HG02970 (cell line): Measurements from ENCODE around the gene PPIP5K1.
"Not testable (repeated sequence)": the region's sequence is repeated elsewhere in the genome, so short reads cannot be mapped to it uniquely, and the experiment has no call there.

ENCODE experiments used
- ATAC-seq: cut with Tn5 transposase; IDR thresholded peaks from one replicate; pipeline ENCODE4 v1.9.1; 2021; ENCODE audit warnings: mild to moderate bottlenecking, moderate library complexity, moderate number of reproducible peaks; ENCODE audit not compliant: unreplicated experiment, low FRiP score

PPIP5K1 gene

DNA sequence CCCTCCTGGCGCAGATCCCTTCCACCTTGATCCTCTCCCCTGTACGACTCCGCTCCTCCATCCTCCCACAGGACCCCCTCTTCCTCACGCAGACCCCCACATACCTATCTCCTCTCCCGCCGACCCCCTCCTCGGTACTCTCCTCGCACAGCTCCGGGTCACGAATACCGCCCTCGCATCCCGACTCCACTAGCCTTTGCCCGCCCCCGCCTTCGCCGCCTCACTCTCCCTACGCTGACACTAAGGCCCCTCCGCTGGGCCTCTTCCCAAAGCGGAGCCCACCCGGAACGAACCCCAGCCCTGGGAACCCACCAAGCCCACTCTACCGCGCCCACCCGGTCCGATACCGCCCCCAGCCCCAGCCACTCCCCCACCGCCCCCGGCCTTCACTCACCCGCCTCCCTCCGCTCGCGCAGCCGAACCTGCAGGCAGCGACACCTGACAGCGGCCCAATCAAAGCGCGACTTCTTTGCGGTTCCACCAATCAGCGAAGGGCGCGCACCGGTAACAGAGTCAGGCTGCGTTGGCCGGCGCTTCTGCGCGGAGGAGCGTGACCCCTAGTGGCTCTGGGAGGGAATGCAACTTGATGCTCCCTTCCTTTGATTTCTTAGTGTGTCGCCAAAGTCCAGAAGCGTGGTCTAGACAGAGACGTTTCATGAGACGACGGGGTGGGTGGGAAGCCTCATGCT lies at the start of gene PPIP5K1:
Gene PPIP5K1, minus strand, starts transcription at position 431 of the 689 bp plus-strand sequence. CDS start 5,704 bp downstream, outside the sequence.
- ATAC-seq = peak; percentile 96

DNA sequence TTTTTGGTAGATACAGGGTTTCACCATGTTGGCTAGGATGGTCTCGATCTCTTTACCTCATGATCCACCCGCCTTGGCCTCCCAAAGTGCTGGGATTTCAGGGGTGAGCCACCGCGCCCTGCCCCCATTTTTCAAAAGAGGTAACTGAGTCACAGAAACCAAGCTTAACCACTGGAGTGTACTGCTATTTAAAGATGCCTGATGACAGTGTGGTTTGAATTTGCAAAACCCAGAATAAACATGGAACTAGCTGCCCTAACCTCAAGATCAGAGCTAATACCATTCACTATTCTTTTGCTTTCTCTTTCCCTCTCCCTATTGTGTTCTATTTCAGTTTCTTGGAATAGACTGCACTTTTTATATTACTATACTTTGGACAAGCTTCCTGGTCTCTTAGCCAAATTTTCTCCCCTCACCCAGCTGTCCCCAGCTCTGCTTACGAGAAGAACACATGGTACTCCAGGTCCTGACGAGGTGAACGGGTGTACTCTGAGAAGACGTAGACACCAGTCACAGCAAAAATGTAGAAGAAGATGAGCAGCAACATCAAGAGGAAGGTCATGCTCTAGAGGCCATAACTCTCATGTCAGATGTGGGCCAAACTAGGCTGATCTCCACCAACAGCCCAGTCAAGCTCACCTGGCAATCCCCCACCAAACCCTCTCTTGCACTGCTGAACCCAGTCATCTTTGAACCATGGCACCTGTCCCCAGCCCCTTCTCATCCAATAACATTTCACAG lies 48.6 kb upstream of the PPIP5K1 start:
- ATAC-seq = not testable (repeated sequence)

DNA sequence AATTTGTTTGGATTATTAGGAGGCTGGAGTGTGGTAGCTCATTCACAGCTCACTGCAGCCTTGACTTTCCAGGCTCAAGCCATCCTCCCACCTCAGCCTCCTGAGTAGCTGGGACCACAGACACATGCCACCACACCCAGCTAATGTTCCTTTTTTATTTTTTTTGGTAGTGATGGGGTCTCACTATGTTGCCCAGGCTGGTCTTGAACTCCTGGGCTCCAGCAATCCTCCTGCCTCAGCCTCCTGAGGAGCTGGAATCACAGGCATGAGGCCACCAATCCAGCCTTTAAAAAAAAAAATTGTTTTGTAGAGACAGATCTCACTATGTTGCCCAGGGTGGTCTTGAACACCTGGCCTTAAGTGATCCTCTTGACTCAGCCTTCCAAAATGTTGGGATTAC lies 36.9 kb upstream of the PPIP5K1 start:
- ATAC-seq = not testable (repeated sequence)

DNA sequence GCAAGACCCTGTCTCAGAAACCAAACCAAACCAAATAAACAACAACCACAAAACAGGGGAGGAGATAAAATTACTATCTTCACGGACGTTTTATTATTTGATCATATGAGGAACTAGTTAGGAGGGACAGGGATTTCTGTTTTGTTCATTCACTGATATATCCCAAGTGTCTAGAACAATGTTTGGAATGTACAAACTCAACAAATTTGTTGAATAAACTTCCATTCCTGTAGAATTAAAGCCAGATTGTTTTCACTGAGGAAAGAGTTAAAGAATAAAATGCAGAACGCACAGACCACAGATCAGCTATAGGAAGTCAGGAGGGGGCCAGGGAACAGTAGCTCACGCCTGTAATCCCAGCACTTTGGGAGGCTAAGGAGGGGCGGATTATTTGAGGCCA lies 35.1 kb upstream of the PPIP5K1 start:
- no peak for ATAC-seq

DNA sequence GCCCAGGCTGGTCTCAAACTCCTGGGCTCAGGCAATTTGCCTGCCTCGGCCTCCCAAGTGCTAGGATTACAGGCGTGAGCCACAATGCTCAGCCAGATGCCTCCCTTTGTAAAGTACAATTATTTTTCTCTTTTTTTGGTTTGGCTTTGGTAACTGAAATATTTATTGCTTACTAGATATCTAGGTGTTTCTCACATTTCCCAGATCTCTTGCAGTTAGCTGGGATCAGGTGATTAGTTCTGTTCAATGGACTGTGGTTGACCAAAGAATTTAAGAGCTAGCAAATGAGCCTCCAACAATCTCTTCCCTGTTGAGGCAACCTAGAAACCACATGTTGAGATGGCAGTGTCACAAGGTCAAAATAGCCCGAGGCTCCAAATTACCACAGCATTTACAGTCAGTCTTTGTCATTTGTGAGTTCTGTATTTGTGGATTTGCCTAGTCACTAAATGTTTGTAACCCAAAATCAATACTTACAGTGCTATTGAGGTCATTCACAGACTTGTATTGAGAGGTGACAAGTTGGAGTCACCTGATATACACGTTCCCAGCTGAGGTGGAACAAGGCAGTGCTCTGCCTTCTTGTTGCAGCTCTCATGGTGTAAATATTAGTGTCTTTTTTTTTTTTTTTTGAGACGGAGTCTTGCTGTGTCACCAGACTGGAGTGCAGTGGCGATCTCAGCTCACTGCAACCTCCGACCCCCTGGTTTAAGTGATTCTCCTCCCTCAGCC lies 32.2 kb upstream of the PPIP5K1 start:
- ATAC-seq = not testable (repeated sequence)

DNA sequence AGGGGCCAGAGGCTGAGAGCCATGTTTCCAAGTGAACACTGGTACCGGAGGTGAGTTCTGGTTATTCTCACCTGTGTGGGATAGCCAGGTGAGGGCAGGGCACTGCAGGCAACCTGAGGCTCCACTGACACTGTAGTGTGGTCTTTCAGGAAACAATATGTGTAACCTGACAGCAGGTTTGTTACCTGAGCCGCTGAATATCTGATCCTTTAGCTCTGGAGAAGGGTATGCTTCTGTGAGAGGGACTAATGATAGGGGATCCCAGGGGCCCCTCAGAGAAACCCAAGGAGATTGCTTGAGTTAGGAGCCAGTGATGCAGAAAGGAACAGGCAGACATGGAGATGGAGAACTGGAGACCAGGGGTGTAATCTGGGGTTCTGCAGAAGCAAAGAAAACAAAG lies 28.7 kb upstream of the PPIP5K1 start, which contains the start of gene STRC:
Gene STRC, minus strand, starts transcription at position 101 of the 400 bp plus-strand sequence. Its CDS starts 78 bp downstream, at position 23.
- not testable (repeated sequence) for ATAC-seq

DNA sequence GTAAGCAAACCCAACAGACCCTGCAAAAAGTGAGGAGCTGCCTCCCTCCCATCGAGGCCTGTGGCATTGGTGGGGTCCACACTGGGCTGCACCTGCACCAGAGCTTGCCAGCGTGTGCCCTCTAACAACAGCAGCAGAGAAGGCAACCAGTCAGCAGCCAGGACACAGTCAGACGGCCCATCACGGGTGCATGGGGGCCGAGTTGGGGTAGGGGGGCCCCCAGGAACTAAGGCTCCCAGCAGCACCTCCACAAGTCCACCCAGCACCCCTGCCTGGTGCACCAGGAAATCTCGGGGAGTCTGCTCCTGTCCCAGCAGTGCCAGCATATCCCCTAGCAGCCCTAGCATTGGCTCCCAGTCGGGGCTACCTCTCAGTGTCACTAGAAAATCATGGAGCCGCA lies 27.7 kb upstream of the PPIP5K1 start:
- ATAC-seq = not testable (repeated sequence)

DNA sequence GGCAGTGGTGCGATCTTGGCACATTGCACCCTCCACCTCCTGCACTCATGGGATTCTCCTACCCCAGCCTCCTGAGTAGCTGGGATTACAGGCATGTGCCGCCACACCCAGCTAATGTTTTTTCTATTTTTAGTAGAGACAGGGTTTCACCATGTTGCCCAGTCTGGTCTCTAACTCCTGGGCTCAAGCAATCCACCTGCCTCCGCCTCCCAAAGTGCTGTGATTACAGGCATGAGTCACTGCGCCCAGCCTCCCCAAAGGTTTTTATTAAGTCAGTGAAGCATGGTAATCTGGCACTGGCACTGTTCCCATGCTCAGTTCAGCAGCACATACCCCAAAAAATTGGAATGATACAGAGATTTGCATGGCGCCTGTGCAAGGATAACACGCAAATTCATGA lies 12.2 kb upstream of the PPIP5K1 start:
- not testable (repeated sequence) for ATAC-seq

DNA sequence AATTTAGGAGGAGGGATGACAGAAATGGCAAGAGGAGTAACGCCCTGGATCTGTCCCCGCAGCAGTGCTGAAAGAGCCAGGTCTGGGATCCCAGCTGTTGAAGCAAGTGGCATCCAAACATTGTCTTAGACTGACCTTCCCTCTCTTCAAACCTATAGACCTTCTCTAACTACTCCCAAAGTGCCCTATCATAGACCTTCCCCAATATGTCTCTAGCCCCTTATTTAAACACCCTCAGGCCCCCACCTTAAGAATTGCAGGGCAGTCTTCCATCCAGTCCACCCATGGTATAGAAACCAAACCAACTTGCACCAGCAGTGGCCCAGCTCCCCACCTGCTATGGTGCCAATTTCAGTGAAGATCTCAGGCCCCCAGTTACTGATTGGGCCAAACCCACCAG lies 10.2 kb upstream of the PPIP5K1 start:
- not testable (repeated sequence) for ATAC-seq

DNA sequence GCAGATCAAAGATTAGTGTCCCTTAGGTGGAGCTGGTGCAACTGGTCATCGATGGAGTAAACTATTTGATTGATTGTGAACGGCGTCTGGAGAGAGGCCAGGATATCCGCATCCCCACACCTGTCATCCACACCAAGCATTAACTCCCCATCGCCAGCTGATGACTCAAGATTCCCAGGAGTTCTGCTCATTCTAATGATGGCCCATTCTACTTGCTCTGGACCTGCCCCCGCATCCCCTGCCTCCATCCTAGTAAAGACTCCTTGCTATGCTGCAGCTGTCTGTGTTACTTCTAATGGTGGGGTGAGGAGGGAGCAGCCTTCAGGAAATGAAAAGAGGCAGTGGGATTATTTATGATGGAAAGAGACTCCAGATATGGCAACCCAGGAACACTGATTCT lies 9.1 kb upstream of the PPIP5K1 start:
- ATAC-seq = not testable (repeated sequence)

DNA sequence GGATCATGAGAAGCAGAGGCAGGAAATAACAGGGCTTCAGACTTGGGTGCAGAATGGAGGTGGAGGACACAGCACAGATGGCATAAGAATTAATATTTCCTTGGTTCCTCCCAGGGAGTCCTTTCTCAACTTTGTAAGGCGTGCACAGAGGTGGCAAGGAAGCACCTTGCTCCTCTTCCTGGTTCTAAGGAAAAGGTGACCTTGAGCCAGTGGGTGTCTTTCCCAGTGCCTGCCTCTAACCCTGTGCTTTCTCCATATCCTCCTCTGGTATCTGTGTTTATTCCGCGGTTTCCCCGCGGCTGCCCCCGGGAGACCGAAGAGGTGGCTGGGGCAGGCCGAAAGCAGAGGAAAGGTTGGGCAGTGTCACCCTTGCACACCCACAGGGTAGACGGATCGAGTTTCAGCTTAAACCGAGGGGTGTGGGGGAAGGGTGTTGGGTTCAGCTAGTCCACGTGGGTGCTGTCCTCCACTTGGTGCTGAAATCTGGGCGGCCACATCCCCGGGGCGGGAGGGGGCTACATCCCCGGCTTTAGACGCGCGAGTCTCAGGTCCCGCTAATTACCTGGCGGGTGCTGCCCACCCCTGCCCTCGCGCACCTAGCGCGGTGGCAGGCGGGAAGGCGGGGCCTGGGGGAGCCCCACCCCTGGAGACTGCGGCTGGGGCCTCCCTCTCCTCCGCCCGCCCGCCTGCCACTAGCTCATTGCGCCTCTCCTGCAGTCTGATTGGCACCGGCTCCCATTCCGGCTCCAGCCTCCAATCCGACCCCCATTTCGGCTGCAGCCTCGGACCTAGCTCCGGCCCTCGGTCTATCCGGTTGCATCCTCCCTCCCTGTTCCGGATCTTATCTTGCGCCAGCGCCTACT lies 3.6 kb upstream of the PPIP5K1 start, which contains the start of gene CKMT1B:
Gene CKMT1B, plus strand, starts transcription at position 700 of the 863 bp plus-strand sequence. CDS start 192 bp downstream, outside the sequence.
- not testable (repeated sequence) for ATAC-seq

DNA sequence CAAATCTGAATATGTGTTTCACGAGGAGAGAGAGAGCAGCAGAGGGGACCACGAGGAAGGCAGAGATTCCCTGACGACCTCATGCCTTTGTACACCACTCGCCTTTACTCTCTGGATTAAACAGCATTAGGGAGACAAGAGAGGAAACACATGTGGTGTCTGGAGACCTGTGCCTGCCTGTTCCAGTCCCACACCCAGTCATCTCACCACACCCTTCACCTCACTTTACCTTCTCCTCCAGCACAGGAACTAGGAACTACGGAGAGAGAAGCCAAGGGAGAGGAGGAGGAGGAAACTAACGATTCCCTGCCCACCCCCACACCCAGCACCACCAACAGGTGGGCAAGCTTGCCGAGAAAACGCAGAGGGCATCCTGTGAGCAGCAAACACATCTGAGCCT lies 2.8 kb upstream of the PPIP5K1 start:
- ATAC-seq = not testable (repeated sequence)

DNA sequence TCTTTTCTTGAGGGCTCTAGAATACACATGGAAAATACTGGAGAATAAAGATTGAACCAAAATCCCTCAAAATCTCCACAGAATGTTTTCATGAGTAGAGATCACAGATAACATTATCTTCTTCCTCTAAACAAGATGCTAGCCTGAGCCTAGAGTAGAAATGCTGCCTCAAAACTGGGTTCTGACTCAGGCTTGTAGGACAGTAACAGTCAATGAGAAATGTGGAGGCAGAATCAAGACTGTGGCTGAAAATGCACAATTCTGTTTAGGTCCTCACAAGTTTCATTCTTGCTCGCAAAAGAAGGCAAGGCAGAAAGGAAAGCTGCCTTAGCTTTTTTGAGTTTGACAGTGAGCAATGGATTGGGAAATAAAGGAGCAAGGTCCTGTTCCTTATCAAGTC lies 15.4 kb downstream of the PPIP5K1 start:
- ATAC-seq = not testable (repeated sequence)

DNA sequence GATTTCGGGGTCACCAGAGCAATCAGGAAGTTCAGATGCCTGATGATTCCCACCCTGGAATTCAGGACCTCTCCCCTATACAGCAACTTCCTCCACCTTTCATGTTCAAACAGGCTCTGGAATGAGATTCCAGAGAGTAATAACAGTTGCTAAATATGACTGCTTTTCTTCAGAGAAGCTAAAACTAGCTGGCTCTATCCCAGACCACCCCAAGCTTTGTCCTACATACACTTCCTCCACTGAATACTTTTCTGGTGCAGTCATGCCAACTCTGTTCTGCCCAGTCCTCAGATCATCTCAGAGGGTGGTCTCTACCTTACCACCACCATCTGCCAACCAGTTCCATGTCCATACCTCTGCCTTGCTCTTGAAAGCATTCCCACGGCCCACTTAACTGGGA lies 23.4 kb downstream of the PPIP5K1 start:
- ATAC-seq = not testable (repeated sequence)

DNA sequence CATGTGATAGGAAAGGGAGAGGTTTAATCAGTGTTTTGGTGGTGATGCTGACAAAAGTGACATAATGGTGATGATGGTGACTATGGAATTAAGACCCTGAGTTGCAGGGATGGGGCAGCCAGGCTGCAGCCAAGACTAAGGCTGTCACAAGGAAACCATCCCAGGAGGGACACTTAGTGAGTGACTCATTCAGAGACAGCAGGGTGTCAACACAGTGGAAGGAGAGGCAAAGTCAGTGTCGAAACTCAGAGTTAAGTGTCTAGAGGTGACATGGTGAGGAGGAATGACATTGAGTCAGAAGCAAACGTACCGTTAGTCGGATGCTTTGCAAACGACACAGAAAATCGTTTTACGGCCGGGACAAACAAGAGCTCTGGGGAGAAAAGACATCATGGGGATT lies 26.2 kb downstream of the PPIP5K1 start:
- not testable (repeated sequence) for ATAC-seq

DNA sequence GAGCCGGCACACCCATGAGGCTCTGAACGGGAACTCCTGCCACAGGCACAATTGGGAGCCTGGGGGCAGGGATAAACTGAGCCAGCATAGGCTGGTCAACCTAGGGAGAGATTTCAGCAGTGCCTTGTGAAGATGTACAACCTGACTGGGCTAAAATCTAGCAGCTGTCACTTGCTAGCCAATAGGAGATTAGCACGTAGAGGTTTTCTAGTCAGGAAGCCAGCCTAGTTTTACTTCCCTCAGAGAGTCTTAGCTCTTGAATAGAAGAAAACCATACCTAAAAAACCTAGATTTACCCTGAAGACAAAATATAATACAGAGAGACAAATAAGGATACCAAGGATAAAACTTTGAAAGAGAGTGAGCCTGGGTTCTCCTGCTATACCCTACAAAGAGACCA lies 27.3 kb downstream of the PPIP5K1 start:
- not testable (repeated sequence) for ATAC-seq

DNA sequence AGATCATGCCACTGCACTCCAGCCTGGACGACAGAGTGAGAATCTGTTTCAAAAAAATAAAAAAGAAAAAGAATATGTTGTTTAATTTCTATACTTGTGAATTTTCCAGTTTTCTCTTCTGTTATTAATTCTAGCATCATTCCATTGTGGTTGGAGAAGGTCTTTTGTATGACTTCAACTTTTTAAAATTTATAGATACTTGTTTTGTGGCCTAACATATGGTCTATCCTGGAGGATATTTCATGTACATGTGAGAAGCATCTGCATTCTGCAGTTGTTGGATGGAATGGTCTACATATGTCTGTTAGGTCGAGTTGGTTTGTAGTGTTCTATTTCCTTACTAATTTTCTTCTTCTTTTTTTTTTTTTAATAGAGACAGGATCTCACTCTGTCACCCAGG lies 37.0 kb downstream of the PPIP5K1 start:
- ATAC-seq = no peak

DNA sequence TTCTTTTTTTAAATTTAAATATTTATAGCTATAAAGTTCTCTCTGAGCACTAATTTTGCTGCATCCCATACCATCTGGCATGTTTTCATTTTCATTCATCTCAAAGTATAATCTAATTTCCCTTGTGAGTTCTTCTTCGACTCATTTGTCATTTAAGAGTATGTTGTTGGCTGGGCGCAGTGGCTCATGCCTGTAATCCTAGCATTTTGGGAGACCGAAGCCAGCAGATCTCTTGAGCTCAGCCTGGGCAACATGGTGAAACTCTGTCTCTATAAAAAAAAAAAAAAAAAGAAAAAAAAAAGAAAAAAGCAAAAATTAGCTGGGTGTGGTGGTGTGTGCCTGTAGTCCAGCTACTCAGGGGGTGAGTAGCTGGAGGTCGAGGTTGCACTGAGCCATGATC lies 37.8 kb downstream of the PPIP5K1 start:
- no peak for ATAC-seq

DNA sequence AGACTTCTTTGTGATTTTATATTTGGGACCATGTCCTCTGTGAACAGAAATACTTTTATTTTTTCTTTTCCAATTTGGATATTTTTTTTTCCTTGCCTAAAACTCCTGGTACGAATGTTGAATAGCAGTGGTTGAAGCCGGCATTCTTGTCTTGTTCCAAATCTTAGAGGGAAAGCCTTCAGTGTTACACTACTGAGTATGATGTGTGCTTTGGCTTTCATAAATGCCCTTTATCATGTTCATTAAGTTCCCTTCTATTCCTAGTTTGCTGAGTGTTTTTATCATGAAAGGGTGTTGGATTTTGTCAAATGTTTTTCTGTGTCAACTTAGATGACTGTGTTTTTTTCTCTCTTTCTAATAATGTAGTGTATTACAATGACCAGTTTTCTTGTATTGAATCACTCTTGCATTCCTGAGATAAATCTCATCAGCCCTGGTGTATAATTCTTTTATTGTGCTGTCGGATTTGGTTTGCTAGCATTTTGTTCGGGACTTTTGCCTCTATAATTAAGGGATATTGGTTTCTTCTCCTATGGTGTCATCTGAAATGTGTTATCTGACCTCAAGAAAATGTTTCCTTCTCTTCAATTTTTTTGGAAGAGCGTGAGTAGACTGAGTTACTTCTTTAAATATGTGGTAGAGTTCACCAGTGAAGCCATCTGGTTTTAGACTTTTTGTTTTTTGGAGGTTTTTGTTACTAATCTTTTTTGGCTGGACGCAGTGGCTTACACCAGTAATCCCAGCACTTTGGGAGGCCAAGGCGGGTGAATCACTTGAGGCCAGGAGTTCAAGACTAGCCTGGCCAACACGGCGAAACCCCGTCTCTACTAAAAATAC lies 39.3 kb downstream of the PPIP5K1 start:
- no peak for ATAC-seq
